ENCODE results near the gene ZC3H8. TPM values are rescaled to one million over a fixed set of nuclear protein-coding genes. Genes with fewer than 3 reads are reported as not detected.

The ZC3H8 gene
- total RNA-seq, 1 experiment from 2014 or later = 10.5 TPM

DNA sequence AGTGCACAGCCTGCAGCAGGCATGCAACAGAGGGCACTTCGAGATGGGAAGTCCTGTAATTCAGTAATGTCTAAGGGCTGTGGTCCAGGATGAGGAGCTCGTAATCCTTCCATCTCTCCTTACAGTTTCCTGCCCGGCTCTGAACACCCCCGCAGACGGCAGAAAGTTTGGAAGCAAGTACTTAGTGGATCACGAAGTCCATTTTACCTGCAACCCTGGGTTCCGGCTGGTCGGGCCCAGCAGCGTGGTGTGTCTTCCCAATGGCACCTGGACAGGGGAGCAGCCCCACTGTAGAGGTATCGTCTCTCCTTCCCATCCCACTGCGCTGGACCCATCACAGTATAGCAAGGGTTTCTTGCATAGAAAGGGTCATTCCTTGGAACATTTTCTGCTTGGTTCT is 90.0 kb downstream of the ZC3H8 start:
- DNase-seq (ENCODE audit: low spot score) = no peak

DNA sequence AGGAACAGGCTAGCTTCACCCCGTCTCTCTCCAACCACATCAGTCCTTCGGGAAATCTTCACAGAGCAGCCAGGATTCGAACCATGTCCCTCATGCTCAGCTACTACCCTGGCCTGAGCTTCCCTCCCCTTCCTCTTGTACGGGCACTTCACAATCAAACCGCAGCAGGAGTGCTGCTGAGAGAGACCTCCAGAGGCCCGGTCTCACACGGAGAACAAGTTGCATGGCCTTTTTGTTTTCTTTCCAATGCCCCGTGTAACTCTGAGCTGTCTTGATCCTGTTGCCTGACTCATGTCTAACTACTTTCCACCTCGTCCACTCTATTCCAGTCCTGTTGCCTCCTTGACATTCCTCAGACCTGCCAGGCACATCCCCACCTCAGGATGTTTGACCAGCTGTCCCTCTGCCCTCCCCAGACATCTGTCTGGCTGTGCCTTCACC is 91.3 kb downstream of the ZC3H8 start:
- no peak for DNase-seq (ENCODE audit: low spot score)

DNA sequence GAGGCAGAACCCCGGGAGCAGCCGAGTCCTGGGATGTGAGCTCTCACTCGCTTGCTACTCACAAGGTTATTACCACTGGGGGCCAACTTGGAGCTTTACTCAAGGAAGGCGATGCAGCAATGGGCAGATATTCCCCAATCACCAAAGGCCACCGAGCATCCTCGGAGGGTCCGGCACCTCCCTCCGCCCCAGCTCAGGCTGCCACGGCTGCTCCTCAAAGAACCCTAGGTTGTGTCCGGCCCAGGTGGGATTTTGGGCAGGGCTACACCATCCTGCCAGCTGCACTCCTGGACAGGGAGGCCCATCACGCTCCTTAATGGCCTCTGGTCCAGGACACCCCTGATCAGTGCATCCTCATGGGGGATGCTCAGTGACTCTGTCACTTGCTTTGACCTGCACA is 91.9 kb downstream of the ZC3H8 start:
- DNase-seq (ENCODE audit: low spot score) = no peak

DNA sequence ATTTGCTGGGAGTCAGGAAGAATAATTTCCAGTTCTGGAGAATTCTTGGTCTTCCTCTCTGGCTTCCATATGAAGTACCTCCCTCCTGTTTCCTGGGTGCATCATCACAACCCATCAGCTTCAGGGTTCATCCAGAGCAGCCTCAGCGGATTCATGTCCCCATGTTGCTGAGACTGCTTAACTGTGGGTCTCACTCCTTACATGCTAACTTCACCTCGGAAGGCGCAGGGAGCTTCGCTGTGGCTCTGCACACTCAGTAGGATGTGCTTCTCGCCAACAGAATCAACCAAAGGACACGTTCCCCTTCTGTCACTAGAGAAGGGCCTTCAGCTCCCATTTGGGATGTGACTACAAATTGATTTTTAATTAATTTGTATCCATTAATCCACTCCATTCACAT is 92.5 kb downstream of the ZC3H8 start:
- DNase-seq (ENCODE audit: low spot score) = no peak

Other genes starting within 250 kb of the ZC3H8 start
- 26.0 and 41.6 TPM in 2 replicates for gene TMEM87B, start 199.8 kb downstream of the ZC3H8 start, total RNA-seq (2014; rRNA removed; shearing (Covaris generic))
- 1.5 and 2.9 TPM in 2 replicates for gene FBLN7, start 116.7 kb downstream of the ZC3H8 start, total RNA-seq (2014; rRNA removed; shearing (Covaris generic))
- 8.4 and 9.3 TPM in 2 replicates for gene ZC3H6, start 20.6 kb upstream of the ZC3H8 start, total RNA-seq (2014; rRNA removed; shearing (Covaris generic))
- gene RGPD8, start 178.6 kb upstream of the ZC3H8 start, total RNA-seq (2014; rRNA removed; shearing (Covaris generic)) = 3.6 and 4.3 TPM in 2 replicates
- gene TTL, start 227.1 kb upstream of the ZC3H8 start, total RNA-seq (2014; rRNA removed; shearing (Covaris generic)) = 62.1 and 75.3 TPM in 2 replicates

Measured in A172 (cell line).